RCC 7860 (cell line): ENCODE measurements around the gene SMYD3.

ENCODE experiments used
- DNase-seq: peaks from one replicate; pipeline ENCODE4 v3.0.0-alpha.2; 2015; ENCODE audit warnings: low spot score
- FAIRE-seq: peaks from 2 replicates; lab custom pipeline; 2012; peaks lifted over from hg19 to GRCh38; lab: Jason Lieb, UNC

SMYD3 gene

GRCh38 chr1:246158131-246158530, 348.9 kb downstream of the SMYD3 start:
- no peak for DNase-seq
- no peak for FAIRE-seq

GRCh38 chr1:246157516-246157915, 349.6 kb downstream of the SMYD3 start:
- FAIRE-seq (no peak), DNase-seq (no peak)

DNA sequence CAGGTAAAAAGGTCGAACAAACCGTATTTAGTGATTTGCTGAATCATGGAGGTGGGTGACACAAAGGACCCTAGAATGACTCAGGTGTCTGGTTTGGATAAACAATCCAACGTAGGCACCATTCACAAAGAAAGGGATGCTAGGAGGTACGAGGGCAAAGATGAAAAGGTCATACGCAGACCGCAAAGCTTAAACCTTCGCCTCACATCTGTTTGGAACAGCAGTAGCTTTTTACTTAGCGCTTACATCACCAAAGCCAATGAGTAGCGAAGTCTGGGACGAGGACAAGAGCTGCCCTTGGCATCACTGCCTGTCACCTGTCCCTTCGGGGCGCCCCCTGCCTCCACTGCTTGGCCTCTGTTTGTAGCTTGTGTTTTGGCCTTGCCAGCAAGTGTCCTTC, 350.2 kb downstream of the SMYD3 start:
- no peak for DNase-seq
- FAIRE-seq = no peak

GRCh38 chr1:246155923-246156322, 351.2 kb downstream of the SMYD3 start:
- DNase-seq = no peak
- no peak for FAIRE-seq

- DNase-seq (peak; percentile 26), FAIRE-seq (peak; percentile 24)
Observed at GRCh38 chr1:246153796-246154212, 353.3 kb downstream of the SMYD3 start.

DNA sequence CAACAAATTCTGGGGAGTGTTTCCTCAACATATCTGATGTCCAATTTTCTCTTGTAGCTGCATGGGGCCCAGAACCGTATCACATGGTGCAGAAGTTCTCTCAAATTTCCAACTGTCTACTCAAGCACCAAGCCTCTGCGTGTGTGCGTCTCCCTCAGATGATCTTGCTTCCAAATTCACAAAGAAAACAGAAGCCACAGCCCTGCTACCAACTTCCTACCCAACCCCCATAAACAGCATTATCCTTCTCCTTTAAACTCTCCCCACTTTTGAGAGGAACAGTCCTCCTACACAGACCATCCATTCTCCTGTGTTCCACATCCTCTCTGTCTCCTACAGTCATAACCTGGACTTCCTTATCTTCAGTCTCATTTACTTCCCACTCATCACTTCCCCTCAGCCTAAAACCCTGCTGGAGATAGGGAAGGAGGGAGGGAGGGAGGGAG, 354.1 kb downstream of the SMYD3 start:
- no peak for DNase-seq

DNA sequence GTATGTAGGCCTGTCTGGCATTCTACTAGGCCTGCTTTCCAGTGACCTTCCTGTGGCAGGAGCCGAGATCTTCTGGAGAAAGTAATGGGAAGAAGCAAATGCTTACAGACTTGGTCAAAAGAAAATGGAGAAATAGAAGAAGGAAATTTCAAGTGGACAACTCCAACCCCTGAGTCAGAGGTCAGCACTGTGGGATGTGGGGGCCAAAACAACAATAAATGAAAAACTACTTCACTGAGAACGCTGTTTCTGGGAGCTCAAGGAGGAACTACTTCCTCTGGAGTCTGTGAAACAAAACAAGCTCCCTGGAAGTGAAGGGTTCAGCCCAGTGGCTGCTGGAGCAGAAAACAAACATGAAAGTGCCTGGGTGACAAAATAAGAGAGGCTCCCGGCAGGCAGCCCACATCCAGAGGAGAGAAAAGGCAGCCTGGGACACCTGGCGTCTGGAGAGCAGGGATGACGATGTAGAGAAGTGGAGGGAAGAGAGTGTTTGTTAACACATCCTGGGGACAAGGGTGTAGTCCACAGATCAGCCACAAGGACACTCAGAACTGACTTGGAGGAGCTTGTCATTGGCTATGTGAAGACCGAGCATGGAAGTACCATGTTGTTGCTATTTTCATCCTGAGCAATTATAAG, 355.2 kb downstream of the SMYD3 start:
- DNase-seq (no peak), FAIRE-seq (no peak)

More for the DNA sequence above, 354.1 kb downstream of the SMYD3 start:
- FAIRE-seq = no peak

DNA sequence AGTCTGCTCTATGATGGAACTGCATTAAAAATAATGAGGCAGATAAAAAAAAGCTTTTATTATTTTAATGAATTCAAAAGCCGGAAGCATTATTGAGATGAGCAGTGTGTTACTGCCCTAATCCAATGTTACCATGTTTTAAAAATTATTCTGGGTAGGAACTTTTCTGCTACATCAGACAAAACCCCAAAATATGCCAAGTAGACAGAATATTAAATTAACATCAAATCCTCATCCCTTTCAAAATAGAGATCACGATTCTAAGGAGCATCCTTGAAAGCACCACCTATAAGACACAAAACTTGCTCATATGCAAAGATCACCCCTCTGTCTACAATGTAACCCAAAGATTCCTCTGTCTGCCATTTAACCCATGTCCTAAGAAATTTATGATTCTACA, 357.5 kb downstream of the SMYD3 start:
- FAIRE-seq = no peak
- DNase-seq = no peak

- FAIRE-seq (no peak), DNase-seq (no peak)
Observed at GRCh38 chr1:246147524-246148461, 359.3 kb downstream of the SMYD3 start.

GRCh38 chr1:246146804-246147523, 360.1 kb downstream of the SMYD3 start:
- no peak for DNase-seq
- no peak for FAIRE-seq

DNA sequence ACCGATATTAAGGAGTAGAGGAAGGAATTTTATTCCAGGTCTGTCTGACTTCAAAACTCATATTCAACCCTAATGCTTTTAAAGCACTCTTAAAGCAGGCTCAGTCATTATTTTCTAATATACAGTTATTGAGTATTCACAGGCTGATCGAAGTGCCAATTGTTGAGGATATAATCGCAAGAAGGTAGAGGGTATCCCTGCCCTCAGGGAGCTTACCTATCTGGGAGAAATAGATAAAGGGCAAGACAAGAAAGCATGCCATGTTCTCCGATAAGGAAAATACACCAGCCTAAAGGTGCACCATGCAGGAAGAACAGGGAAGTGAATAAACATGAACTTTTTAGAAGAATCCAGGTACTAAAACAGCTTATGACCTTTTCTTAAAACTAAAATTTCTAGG, 361.2 kb downstream of the SMYD3 start:
- DNase-seq = no peak
- no peak for FAIRE-seq

GRCh38 chr1:246144931-246145330, 362.1 kb downstream of the SMYD3 start:
- no peak for FAIRE-seq

DNA sequence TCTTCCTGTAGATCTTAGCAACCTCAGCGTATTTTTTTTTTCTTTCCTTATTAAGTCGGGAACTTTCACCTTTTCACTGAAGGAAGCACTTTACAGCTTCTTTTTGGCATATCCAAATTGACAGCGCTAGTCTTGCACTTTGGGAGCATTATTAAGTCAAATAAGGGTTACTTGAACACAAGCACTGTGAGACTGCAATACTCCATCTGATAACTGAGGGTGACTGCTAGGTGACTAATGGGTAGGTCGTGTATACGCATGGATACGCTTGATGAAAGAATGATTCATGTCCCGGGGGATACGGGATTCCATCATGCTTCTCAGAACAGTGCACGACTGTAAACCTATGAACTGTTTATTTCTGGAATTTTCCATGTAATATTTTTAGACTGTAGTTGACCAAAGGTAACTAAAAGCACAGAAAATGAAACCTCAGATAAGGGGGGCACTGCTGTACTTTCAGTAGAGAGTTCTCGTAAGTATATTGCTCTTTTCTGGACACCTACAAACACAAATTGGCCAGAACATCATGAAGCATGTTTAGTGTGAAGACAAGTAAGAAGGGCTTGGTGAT, 364.7 kb downstream of the SMYD3 start:
- DNase-seq = peak; percentile 97
- FAIRE-seq = peak; percentile 99

More at GRCh38 chr1:246144931-246145330, 362.1 kb downstream of the SMYD3 start:
- DNase-seq = no peak

GRCh38 chr1:246141306-246141705, 365.8 kb downstream of the SMYD3 start:
- no peak for FAIRE-seq
- DNase-seq = no peak

DNA sequence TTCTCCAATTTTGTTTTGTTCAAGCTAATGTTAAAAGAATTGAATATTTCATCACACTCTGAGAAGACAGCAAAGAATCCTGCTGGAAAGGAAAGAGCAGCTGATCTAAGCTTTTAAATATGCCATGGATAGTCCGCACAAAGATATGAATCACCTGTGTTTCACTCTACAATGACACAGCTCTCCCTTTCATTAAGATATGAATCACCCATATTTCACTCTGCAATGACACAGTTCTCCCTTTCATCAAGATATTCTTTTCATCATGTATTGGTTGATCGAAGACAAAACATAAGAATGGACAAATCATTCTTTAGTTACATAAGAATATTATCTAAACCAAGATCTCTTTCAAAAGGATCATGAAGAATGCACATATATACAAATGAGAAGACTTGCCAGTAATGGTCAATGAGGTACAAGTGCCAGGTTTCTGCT, 367.3 kb downstream of the SMYD3 start:
- DNase-seq = peak; percentile 97
- peak; percentile 98 for FAIRE-seq

GRCh38 chr1:246138781-246139180, 368.3 kb downstream of the SMYD3 start:
- FAIRE-seq (no peak), DNase-seq (no peak)

GRCh38 chr1:246136477-246136876, 370.6 kb downstream of the SMYD3 start:
- FAIRE-seq (no peak), DNase-seq (no peak)

GRCh38 chr1:246134789-246135188, 372.3 kb downstream of the SMYD3 start:
- DNase-seq (no peak), FAIRE-seq (no peak)

GRCh38 chr1:246131095-246131494, 376.0 kb downstream of the SMYD3 start:
- DNase-seq (no peak), FAIRE-seq (no peak)

GRCh38 chr1:246128494-246129069, 378.5 kb downstream of the SMYD3 start:
- DNase-seq (no peak), FAIRE-seq (no peak)

DNA sequence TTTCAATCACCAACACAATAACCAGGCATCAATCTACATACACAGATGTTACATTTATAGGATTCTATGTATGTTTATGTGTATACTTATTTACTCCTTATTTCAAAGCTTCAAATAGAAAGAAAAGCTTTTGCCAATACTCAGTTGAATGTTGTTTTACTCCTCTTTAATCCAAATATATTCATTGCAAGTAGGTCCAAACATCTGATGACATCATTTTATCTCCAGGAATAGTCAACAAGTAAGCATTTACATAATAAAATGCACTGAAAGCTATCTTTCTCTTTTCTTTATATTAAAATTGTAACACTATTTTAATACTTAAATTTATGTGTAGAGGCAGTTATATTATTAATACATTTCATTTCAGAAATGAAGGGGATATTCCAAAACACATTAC, 380.5 kb downstream of the SMYD3 start:
- FAIRE-seq (no peak), DNase-seq (no peak)
